GM12891 (cell line): Measurements from ENCODE around the gene TGFBRAP1.

Experiments used
- POLR2A ChIP-seq: IDR thresholded peaks from 2 replicates; pipeline ENCODE4 v1.6.1; 2011; ENCODE audit warnings: low read depth, low read length, control low read depth
- POLR2AphosphoS5 ChIP-seq: IDR thresholded peaks from 2 replicates; pipeline ENCODE4 v1.6.1; 2011; ENCODE audit warnings: low read depth, low read length, control low read depth

DNA sequence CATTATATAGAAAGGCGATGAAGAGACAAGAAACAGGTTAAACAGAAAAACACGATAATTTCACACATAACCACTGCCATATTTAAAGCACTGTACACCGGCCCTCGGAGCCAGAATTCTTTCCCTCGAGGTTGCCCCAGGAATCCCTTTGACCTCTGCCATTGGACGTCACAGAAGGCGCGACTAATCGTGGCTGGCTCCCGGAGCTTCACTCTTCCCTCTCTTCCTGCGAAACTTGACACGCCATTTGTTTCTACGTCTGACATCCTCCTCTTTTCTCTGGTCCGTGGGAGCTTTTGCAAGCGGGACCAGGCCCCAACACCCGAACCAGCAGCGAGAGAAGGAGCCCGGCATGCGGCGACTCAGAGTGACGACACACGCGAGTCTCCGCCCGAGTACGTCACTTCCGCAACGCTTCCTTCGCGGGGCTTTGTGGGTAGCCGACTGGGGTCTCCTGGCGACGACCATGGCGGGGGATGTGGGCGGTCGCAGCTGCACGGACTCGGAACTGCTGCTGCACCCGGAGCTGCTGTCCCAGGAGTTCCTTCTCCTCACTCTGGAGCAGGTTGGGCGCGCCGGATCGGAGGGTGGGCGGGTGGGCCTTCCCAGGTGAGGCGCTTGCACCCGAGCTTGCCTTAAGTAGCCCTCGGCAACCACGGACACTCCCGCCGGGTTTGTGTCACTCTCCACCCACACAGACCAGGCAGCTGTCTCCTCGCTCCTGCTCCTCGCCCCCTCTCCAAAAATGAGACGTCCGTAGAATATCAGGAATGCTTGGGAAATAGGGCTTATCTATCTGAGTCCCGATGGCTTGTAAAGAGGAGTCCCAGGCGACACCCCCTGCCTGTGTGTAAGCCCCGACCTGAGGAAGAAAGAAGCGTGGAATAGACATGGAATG, 7.8 kb upstream of the TGFBRAP1 start, which contains the start of gene C2orf49:
- TF ChIP-seq POLR2A (peak; percentile 55), POLR2AphosphoS5 (peak; percentile 77)
